HCT116 (cell line): ENCODE data around the gene CCDC8. TPM values are rescaled to one million over a fixed set of nuclear protein-coding genes. Genes with fewer than 3 reads are reported as not detected.

ENCODE experiments used
- ATAC-seq: fragments of 200-7000 bp; cut with Tn5 transposase; 2 replicates; pipeline ENCODE4 v1.9.1; 2020; ENCODE audit warnings: mild to moderate bottlenecking, moderate library complexity
- BruUV-seq: library from RNA; stranded (reverse); fragments of 400-500 nt; replicated peaks from 2 replicates; lab custom pipeline; 2021; lab: Mats Ljungman, UMichigan
- CTCF ChIA-PET: fragments of 300-600 bp; sonication (Branson Sonifier 250); formaldehyde crosslinking; loops from one replicate; lab custom pipeline; 2021; ENCODE audit warnings: antibody characterized with exemption; lab: Charles Lee
- POLR2A ChIA-PET: fragments of 300-600, 350-600 bp; sonication (Branson Sonifier 250); formaldehyde crosslinking; loops from one replicate; lab custom pipeline; 2021; ENCODE audit warnings: antibody characterized with exemption; lab: Charles Lee
- RAD21 ChIA-PET, 2 experiments: fragments of 300-600 bp; sonication (Branson Sonifier 250); formaldehyde crosslinking; loops; one replicate each; lab custom pipeline; 2023; ENCODE audit warnings: low total read pairs in 2 of 2; ENCODE audit not compliant: uncharacterized antibody in 2 of 2, unreplicated experiment in 2 of 2, low non-redundant PET in 1 of 2; lab: Charles Lee
- DNase-seq: peaks from one replicate; pipeline ENCODE4 v3.0.0-alpha.2; 2010; ENCODE audit warnings: low read depth, low spot score
- H2AFZ ChIP-seq: fragments of 200-600 bp; shearing (Covaris generic), sonication (generic); 2 replicates; pipeline ENCODE4 v1.6.1; 2017; ENCODE audit warnings: low read depth, mixed run types, mixed read lengths, antibody characterized with exemption, low read length; ENCODE audit not compliant: poor library complexity, severe bottlenecking
- H3K27ac ChIP-seq: 2 replicates; pipeline ENCODE4 v1.5.1; 2012; ENCODE audit warnings: low read depth, low read length
- H3K27me3 ChIP-seq: fragments of 200-600 bp; sonication (generic); 2 replicates; pipeline ENCODE4 v1.6.1; 2016; ENCODE audit warnings: mixed run types, low read length, mixed read lengths; ENCODE audit not compliant: insufficient read depth
- H3K36me3 ChIP-seq, 2 experiments: fragments of 200-500 bp in 1 of 2; fragments of 200-600 bp in 1 of 2; sonication (Bioruptor generic) in 1 of 2; sonication (generic) in 1 of 2; 2 replicates each; pipeline versions ENCODE4 v1.5.1 to v1.6.1; 2014 to 2016; ENCODE audit warnings: low read length in 2 of 2, inconsistent platforms in 1 of 2, mixed read lengths in 1 of 2, mixed run types in 1 of 2; ENCODE audit not compliant: insufficient read depth in 2 of 2, control insufficient read depth in 1 of 2
- H3K4me1 ChIP-seq, 2 experiments: fragments of 200-600 bp in 1 of 2; sonication (generic) in 1 of 2; 2 replicates each; pipeline versions ENCODE4 v1.5.1 to v1.6.1; 2012 to 2017; ENCODE audit warnings: low read length in 2 of 2, inconsistent platforms in 1 of 2, mild to moderate bottlenecking in 1 of 2, mixed read lengths in 1 of 2, mixed run types in 1 of 2, moderate library complexity in 1 of 2; ENCODE audit not compliant: insufficient read depth in 2 of 2, control insufficient read depth in 1 of 2
- H3K4me2 ChIP-seq: fragments of 200-600 bp; sonication (generic); 2 replicates; pipeline ENCODE4 v1.6.1; 2017; ENCODE audit warnings: mixed run types, low read length, mixed read lengths
- H3K4me3 ChIP-seq, 2 experiments: fragments of 200-600 bp in 1 of 2; sonication (generic) in 1 of 2; replicated peaks in 1 of 2; 2 replicates each; pipeline ENCODE4 v1.5.1; 2011 to 2016; ENCODE audit warnings: low read length in 2 of 2, control low read depth in 1 of 2, low read depth in 1 of 2, mild to moderate bottlenecking in 1 of 2, mixed read lengths in 1 of 2, mixed run types in 1 of 2
- H3K79me2 ChIP-seq: fragments of 200-600 bp; sonication (generic); 2 replicates; pipeline ENCODE4 v1.6.1; 2017; ENCODE audit warnings: mild to moderate bottlenecking, mixed run types, low read length, moderate library complexity, mixed read lengths; ENCODE audit not compliant: insufficient read depth
- H3K9ac ChIP-seq: fragments of 200-600 bp; sonication (generic); 2 replicates; pipeline ENCODE4 v1.6.1; 2016; ENCODE audit warnings: low read length, mixed read lengths
- H3K9me2 ChIP-seq: fragments of 200-600 bp; sonication (generic), shearing (Covaris generic); 2 replicates; pipeline ENCODE4 v1.6.1; 2017; ENCODE audit warnings: mixed run types, mild to moderate bottlenecking, moderate library complexity; ENCODE audit not compliant: insufficient read depth
- H3K9me3 ChIP-seq, 2 experiments: fragments of 200-500 bp in 1 of 2; fragments of 200-600 bp in 1 of 2; sonication (Bioruptor generic) in 1 of 2; sonication (generic) in 1 of 2; 2 replicates each; pipeline ENCODE4 v1.6.1; 2014 to 2017; ENCODE audit warnings: low read length in 2 of 2, mixed read lengths in 2 of 2, inconsistent platforms in 1 of 2, low read depth in 1 of 2, mild to moderate bottlenecking in 1 of 2, mixed run types in 1 of 2, moderate library complexity in 1 of 2; ENCODE audit not compliant: control insufficient read depth in 1 of 2, insufficient read depth in 1 of 2
- H4K20me1 ChIP-seq: fragments of 200-600 bp; sonication (generic), shearing (Covaris generic); 2 replicates; pipeline ENCODE4 v1.6.1; 2017; ENCODE audit warnings: mixed run types, mild to moderate bottlenecking, moderate library complexity; ENCODE audit not compliant: insufficient read depth
- CEBPB ChIP-seq: IDR thresholded peaks from 2 replicates; pipeline ENCODE4 v1.6.1; 2012; ENCODE audit warnings: low read depth
- EGR1 ChIP-seq: IDR thresholded peaks from 2 replicates; pipeline ENCODE4 v1.6.1; 2012; ENCODE audit warnings: low read depth
- EZH2 ChIP-seq: fragments of 200-600 bp; sonication (generic); IDR thresholded peaks from 2 replicates; pipeline ENCODE4 v1.6.1; 2017; ENCODE audit warnings: antibody characterized with exemption, mixed run types
- FOSL1 ChIP-seq: IDR thresholded peaks from 2 replicates; pipeline ENCODE4 v1.6.1; 2012; ENCODE audit warnings: low read depth
- SIN3A ChIP-seq: IDR thresholded peaks from 2 replicates; pipeline ENCODE4 v1.6.1; 2012; ENCODE audit warnings: low read depth
- TCF7L2 ChIP-seq: IDR thresholded peaks from 2 replicates; pipeline ENCODE4 v1.7.0; 2011; ENCODE audit warnings: borderline replicate concordance, inconsistent platforms; ENCODE audit not compliant: insufficient read depth, insufficient read length; ENCODE audit errors: extremely low read depth
- YY1 ChIP-seq: IDR thresholded peaks from 2 replicates; pipeline ENCODE4 v1.6.1; 2011; ENCODE audit warnings: low read length, low read depth, moderate library complexity, mild to moderate bottlenecking; ENCODE audit not compliant: insufficient replicate concordance; ENCODE audit errors: extremely low read depth
- intact Hi-C: fragments of 100-400 bp; cut with micrococcal nuclease; formaldehyde crosslinking; loops from 2 replicates; pipeline ENCODE4 v1.10.0; 2022
- total RNA-seq: library from RNA; stranded (reverse); gene quantifications from one replicate; pipeline ENCODE4 v1.2.1, GENCODE V29; 2021; ENCODE audit not compliant: unreplicated experiment
- TF ChIP-seq, protein P1 (sequence below), 3 experiments: fragments of 200-600 bp in 1 of 3; sonication (generic) in 1 of 3; IDR thresholded peaks in 2 of 3; conservative IDR thresholded peaks in 1 of 3; 2 replicates each; pipeline ENCODE4 v1.5.1; 2012 to 2017; ENCODE audit warnings: low read depth in 2 of 3, low read length in 2 of 3, antibody characterized with exemption in 1 of 3, borderline replicate concordance in 1 of 3, control low read depth in 1 of 3, mild to moderate bottlenecking in 1 of 3, mixed read lengths in 1 of 3, mixed run types in 1 of 3, moderate library complexity in 1 of 3; ENCODE audit not compliant: insufficient read depth in 1 of 3

CCDC8 gene
- total RNA-seq, 1 experiment from 2014 or later: 0.10 TPM

DNA sequence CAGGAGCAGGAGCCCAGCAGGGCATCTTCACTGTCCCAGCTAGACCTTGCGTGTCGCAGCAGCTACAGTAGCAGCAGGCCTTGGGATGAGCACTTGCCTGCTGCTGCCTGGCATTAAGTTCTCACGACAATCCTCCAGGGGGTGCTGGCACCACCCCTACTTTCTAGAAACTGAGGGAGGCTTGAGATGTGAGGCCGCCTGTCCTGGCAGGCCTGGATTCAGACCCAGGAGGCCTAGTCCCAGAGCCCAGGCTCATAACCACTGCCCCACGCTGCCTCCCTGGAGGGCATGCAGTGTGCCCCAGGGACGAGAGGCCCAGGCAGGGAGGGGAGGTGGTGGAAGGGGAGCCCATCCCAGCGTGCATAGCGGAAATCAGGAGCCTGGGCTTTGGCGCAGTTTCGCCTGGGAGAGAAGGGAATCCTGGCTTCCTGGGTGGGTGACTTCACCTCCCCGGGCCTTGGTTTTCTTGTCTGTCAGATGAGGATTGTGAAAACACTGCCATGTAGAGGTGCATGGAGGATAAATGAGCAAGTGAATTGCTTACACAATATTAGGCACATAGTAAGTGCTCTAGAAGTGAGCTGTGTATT, 40.4 kb downstream of the CCDC8 start:
- no peak for TF ChIP-seq CEBPB
- TF ChIP-seq EZH2: no peak
- TF ChIP-seq, protein P1, sequence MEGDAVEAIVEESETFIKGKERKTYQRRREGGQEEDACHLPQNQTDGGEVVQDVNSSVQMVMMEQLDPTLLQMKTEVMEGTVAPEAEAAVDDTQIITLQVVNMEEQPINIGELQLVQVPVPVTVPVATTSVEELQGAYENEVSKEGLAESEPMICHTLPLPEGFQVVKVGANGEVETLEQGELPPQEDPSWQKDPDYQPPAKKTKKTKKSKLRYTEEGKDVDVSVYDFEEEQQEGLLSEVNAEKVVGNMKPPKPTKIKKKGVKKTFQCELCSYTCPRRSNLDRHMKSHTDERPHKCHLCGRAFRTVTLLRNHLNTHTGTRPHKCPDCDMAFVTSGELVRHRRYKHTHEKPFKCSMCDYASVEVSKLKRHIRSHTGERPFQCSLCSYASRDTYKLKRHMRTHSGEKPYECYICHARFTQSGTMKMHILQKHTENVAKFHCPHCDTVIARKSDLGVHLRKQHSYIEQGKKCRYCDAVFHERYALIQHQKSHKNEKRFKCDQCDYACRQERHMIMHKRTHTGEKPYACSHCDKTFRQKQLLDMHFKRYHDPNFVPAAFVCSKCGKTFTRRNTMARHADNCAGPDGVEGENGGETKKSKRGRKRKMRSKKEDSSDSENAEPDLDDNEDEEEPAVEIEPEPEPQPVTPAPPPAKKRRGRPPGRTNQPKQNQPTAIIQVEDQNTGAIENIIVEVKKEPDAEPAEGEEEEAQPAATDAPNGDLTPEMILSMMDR (IDR thresholded peaks at IDR 0.05 in 2 of 3, conservative IDR thresholded peaks at IDR 0.05 in 1 of 3; ENCODE audit: borderline replicate concordance in 1 of 3, insufficient read depth in 1 of 3, low read depth in 2 of 3, low read length in 2 of 3): peak in 2 of 3 experiments; percentile 26 to 34; a peak in 3 of 6 replicates
- TF ChIP-seq, all 23 proteins: peak for 1
- Histone ChIP-seq H2AFZ (no peak overlapping the region), H3K9me3 (no peaks in the 10 kb centered on the region), H4K20me1 (no peaks in the 10 kb centered on the region), H3K36me3 (peaks cover 21 to 24% of the 10 kb centered on the region in 2 experiments; a peak in 3 of 4 replicates), H3K4me2 (peak overlapping the region; percentile 37), H3K27ac (peak overlapping the region; percentile 67), H3K9ac (no peak overlapping the region), H3K27me3 (no peaks in the 10 kb centered on the region), H3K9me2 (no peaks in the 10 kb centered on the region), H3K4me1 (peaks cover 24 to 34% of the 10 kb centered on the region in 2 experiments; a peak in 3 of 4 replicates), H3K79me2 (peaks cover 67% of the 10 kb centered on the region), H3K4me3 (no peak overlapping the region)
- POLR2A ChIA-PET: no interaction called here
- BruUV-seq: no TSS peak
- CTCF ChIA-PET: interaction anchor here (0.9 to 1.4 kb wide), 4 partner anchors 9 to 92 kb away, joined by 3 to 7 read pairs (median 4); no protein-coding TSS in a partner anchor
- ATAC-seq (peak; percentile 54), DNase-seq (no peak)
- intact Hi-C loops: no loop called here
- RAD21 ChIA-PET: no interaction called here

DNA sequence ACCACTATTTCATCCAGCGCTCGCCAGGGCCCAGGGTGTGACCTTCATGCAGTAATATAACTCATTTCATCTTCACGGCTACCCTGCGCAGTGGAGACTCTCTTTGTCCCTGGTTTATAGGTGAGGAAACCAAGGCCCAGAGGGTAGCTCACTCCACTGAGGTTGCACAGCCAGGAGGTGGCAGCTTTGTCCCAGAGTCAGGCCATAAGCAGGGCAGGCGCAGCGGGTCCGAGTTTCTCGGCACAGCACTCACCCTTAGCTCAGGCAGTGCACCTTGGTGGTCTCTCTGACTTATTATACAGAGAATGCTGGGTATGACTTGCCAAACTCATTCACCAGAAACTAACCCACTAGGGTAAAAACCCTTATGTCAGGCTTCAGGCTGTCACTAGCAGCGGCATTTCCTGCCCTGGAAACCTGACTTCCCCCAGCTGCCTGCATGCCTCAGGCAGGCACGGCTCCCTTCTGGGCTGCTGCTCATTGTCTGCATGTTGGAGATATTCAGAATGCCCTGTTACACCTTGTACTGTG, 41.9 kb downstream of the CCDC8 start:
- Histone ChIP-seq H4K20me1 (no peaks in the 10 kb centered on the region), H3K9me3 (no peaks in the 10 kb centered on the region), H3K36me3 (peaks cover 9 to 10% of the 10 kb centered on the region in 2 experiments; a peak in 3 of 4 replicates), H3K79me2 (peaks cover 72% of the 10 kb centered on the region), H3K9ac (no peak overlapping the region), H2AFZ (no peak overlapping the region), H3K9me2 (no peaks in the 10 kb centered on the region), H3K4me3 (no peak overlapping the region), H3K27me3 (no peaks in the 10 kb centered on the region), H3K4me1 (peaks cover 24 to 34% of the 10 kb centered on the region in 2 experiments; a peak in 3 of 4 replicates), H3K27ac (0 out of 2 replicates have a peak overlapping the region, but pooled peaks have one; percentile 23), H3K4me2 (no peak overlapping the region)
- BruUV-seq: no TSS peak
- ATAC-seq (no peak), DNase-seq (no peak)
- RAD21 ChIA-PET: no interaction called here
- POLR2A ChIA-PET: no interaction called here
- TF ChIP-seq SIN3A (no peak), FOSL1 (no peak), EGR1 (no peak), YY1 (no peak), TCF7L2 (no peak)
- intact Hi-C loops: no loop called here
- CTCF ChIA-PET: no interaction called here
